ENCODE measurements around the gene ZNF516.

The ZNF516 gene

DNA sequence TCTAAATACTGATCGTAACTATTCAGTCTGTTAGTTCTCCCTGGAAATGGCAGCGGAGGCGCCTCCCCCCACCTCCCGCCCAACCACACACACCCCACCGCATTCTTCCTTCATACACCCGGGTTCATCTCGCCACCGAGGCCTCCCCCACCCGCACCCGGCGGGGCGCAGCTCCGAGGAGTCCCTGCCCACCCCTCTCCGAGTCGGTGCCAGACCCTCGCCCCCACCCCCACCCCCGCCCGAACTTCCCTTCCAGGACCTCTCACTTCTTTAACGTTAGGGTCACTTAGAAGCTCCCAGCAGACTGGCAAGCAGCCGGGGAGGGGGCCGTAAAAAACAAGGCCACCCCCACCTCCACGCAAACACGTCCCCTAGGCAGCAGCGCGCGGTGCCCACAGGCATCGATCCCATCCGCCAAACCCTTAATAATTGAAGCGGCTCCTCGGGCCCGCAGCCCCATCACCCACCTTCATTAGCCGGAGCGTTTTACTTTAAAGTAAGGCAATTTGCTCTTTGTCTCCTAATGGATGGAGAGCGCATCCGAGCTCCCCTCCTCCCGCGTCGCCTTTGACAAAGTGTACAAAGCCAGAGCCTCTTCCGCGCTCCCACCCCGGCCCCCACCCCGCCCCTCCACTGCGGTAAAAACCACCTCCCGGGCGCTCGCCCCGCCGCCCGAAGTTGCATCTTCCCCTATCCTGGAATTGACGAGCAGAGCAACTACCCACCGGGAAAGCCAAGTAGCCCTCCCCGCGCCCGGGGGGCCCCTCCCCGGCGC is 624 bp downstream of the ZNF516 start:
- peak overlapping the region; percentile 53 to 72 for H3K4me3 ChIP-seq (ENCODE audit: low read depth in 1 of 2, low read length in 2 of 2)
- peak overlapping the region; percentile 72 for H3K27ac ChIP-seq (ENCODE audit: low read depth, low read length)
- no peaks in the 10 kb centered on the region for H3K9me3 ChIP-seq (ENCODE audit: low read length)
- no peaks in the 10 kb centered on the region for H3K27me3 ChIP-seq (ENCODE audit: control insufficient read depth in 1 of 2, insufficient read depth in 2 of 2, low read length in 2 of 2)
- H3K36me3 ChIP-seq (ENCODE audit: insufficient read depth, low read length) = no peaks in the 10 kb centered on the region
- H3K4me1 ChIP-seq (ENCODE audit: insufficient read depth, low read length) = peaks cover 16% of the 10 kb centered on the region
- H3K9ac ChIP-seq (ENCODE audit: low read length) = peak overlapping the region; percentile 63

DNA sequence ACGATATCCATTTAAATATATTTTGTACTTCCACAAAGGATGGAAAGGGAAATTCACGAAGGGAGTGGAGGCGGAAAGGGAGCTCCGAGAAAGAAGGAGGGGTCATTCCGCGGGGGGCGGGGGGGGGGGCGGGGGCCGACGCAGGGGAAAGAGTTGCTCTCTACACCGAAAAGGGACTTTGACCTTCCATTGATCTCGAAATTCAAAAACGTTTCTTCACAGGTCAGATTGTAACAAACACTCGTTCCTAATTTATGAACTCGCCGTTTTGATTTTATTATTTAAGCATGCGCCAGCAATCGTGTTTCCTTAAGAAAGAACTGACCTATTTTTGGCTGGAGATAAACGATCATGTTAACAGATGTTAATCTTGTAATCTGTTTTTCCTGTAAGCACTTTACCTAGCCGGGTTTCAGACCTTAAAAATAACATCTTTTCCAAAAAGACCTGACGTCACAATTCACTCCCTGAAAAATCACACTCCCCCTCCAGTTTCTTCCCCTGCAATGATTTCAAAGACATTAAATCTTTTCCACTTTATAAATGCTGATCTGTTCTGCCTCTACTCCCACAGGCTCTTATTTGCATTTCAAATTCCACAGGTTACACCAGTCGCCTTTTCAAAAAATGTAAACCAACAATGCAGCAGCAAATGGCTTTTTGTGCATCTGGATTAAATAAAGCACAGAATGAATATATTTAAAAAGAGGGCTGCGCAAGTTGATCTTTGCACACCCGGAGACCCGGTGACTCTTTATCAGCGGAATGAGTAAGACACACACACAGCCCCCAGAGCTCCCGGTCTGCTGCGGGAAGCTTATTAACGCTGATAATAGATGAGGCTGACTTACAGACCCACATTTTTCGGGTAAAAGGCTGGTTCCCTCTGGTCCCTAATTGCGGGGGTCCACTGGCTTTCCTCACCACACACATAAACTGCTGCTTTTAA is 1.6 kb downstream of the ZNF516 start:
- Histone ChIP-seq H3K9me3 (ENCODE audit: low read length) (no peaks in the 10 kb centered on the region), H3K27me3 (ENCODE audit: control insufficient read depth in 1 of 2, insufficient read depth in 2 of 2, low read length in 2 of 2) (no peaks in the 10 kb centered on the region), H3K4me3 (ENCODE audit: low read depth in 1 of 2, low read length in 2 of 2) (peak overlapping the region; percentile 53 to 72), H3K27ac (ENCODE audit: low read depth, low read length) (peak overlapping the region; percentile 72), H3K9ac (ENCODE audit: low read length) (peak overlapping the region; percentile 63), H3K4me1 (ENCODE audit: insufficient read depth, low read length) (peaks cover 20% of the 10 kb centered on the region), H3K36me3 (ENCODE audit: insufficient read depth, low read length) (no peaks in the 10 kb centered on the region)

DNA sequence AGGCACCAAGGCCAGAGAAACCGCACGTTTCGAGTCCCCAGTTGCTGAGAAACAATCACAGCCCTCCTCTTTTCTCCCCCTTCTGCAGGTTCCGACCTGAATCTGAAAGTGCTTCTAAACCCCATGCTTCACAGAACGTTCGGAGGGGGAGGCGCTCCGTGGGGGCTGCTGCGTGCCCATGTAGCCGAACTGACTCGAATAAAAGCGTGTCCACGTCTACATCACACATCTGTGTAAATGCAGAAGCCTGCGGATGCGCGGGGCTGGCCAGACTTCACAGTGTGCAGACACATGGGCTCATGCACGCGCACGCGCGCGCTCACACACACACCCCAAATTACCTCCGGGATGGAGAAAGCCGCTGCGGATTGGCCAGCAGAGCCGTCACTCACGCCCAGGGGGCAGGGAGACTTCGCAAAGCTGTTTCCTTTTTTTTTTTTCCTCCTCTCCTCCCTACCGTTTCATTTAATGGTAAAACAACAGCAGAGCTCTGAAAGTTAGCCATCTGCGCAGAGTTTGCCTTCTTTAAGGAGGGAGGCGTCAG is 2.3 kb downstream of the ZNF516 start:
- no peaks in the 10 kb centered on the region for H3K36me3 ChIP-seq (ENCODE audit: insufficient read depth, low read length)
- H3K4me1 ChIP-seq (ENCODE audit: insufficient read depth, low read length) = peaks cover 27% of the 10 kb centered on the region
- peak overlapping the region; percentile 53 to 72 for H3K4me3 ChIP-seq (ENCODE audit: low read depth in 1 of 2, low read length in 2 of 2)
- no peaks in the 10 kb centered on the region for H3K27me3 ChIP-seq (ENCODE audit: control insufficient read depth in 1 of 2, insufficient read depth in 2 of 2, low read length in 2 of 2)
- peak overlapping the region; percentile 72 for H3K27ac ChIP-seq (ENCODE audit: low read depth, low read length)
- H3K9me3 ChIP-seq (ENCODE audit: low read length) = no peaks in the 10 kb centered on the region
- peak overlapping the region; percentile 83 for H3K9ac ChIP-seq (ENCODE audit: low read length)

DNA sequence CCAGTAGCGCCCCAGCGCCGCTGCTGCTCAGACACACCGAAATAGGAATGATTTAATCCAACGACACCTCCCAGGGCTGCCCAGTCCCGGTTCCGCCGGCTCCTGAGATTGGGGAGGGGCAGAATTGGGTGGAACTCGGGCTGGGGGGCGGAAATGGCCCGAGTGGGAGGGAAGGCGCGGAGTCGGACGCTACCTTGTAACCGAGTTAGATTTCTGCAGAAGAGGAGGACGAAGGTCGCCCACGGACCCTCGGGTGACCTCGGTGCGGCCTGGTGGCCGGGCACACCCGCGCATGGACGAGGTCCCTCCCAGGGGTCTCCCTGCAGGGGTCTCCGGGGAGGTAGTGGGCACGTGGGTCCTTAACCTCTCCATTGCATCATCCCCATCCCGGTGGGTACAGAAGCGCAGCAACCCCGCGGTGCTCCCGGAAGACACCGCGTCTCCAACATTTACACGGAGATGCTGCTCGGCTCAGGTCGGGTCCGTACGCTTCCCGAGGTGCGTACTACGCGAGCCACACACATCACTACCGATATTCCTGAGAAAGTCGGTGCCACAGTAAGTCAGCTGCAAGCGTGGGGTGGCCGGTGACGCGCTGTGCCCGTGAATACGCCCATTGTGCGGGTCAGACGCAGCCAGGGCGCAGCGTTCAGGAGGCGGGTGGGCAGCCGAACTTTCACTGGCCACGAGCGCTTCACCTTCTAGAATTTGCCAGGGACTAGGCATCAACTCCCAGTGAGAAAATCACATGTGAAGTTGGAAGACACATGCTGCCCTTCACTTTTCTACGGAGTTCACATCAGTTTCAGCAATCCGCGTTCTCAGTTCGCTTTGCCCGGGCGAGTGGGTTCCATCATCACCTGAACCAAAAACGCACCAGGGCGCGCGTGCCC is 3.0 kb downstream of the ZNF516 start:
- H3K27me3 ChIP-seq (ENCODE audit: control insufficient read depth in 1 of 2, insufficient read depth in 2 of 2, low read length in 2 of 2) = no peaks in the 10 kb centered on the region
- peaks cover 30% of the 10 kb centered on the region for H3K4me1 ChIP-seq (ENCODE audit: insufficient read depth, low read length)
- H3K9ac ChIP-seq (ENCODE audit: low read length) = peak overlapping the region; percentile 83
- H3K27ac ChIP-seq (ENCODE audit: low read depth, low read length) = peak overlapping the region; percentile 72
- H3K9me3 ChIP-seq (ENCODE audit: low read length) = no peaks in the 10 kb centered on the region
- H3K4me3 ChIP-seq (ENCODE audit: low read depth in 1 of 2, low read length in 2 of 2) = peak overlapping the region; percentile 53 to 72
- no peaks in the 10 kb centered on the region for H3K36me3 ChIP-seq (ENCODE audit: insufficient read depth, low read length)

DNA sequence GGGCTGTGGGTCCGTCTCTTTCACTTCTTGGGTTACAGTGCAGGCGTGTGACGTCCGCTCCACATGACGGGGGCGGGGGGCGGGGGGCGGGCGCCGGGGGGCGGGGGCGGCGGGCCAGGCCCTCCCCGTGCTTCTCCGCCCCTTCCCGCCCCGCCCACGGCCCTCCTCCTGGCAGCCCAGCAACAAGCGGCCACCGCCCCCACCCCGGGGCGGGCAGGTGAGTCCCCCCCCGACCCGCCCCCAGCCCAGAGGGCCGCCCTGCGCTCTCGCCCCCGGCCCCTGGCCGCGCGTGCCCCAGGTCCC is 3.6 kb downstream of the ZNF516 start:
- H3K4me1 ChIP-seq (ENCODE audit: insufficient read depth, low read length) = peaks cover 30% of the 10 kb centered on the region
- peak overlapping the region; percentile 53 to 72 for H3K4me3 ChIP-seq (ENCODE audit: low read depth in 1 of 2, low read length in 2 of 2)
- no peaks in the 10 kb centered on the region for H3K27me3 ChIP-seq (ENCODE audit: control insufficient read depth in 1 of 2, insufficient read depth in 2 of 2, low read length in 2 of 2)
- no peaks in the 10 kb centered on the region for H3K36me3 ChIP-seq (ENCODE audit: insufficient read depth, low read length)
- H3K9ac ChIP-seq (ENCODE audit: low read length) = no peak overlapping the region
- no peaks in the 10 kb centered on the region for H3K9me3 ChIP-seq (ENCODE audit: low read length)
- peak overlapping the region; percentile 72 for H3K27ac ChIP-seq (ENCODE audit: low read depth, low read length)

DNA sequence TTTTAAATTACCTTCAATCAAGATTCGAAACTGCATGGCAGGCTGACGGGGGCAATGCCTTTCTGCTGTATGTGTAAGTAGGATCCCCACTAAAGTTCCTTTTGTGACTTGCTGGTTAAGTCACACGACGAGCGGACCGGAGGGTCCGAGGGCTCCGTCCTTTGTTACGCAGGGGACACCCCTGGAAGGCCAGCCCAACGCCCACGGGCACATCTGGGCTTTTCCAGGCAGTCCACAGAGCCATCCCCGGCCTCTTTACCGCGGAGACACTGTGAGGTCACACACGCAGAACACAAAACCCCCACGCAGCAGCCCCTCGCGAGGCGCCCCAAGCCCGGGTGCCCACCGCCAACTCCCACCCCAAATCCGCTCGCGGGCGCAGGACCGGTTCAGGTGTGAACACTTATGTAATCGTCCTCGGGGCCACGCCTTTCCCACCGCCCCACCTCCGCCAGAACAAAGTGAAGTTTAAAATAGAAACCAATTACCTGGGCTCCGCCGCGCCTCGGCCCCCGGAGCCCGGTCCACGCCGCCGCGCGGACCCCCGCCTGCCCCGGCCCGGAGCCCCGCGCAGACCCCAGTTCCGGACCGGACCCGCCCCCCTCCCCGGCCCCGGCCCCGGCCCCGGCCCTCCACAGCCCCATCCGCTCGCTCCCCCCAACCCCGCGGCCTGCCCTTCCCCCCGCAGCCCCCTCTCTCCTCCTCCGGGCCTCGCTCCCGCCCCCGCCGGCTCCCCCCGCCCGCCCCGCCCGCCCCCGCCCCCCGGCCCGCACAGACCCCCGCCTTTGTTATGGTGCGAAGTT is 4.2 kb downstream of the ZNF516 start:
- Histone ChIP-seq H3K9ac (ENCODE audit: low read length) (peak overlapping the region; percentile 97), H3K9me3 (ENCODE audit: low read length) (no peaks in the 10 kb centered on the region), H3K4me3 (ENCODE audit: low read depth in 1 of 2, low read length in 2 of 2) (peak overlapping the region; percentile 52 to 87), H3K36me3 (ENCODE audit: insufficient read depth, low read length) (no peaks in the 10 kb centered on the region), H3K4me1 (ENCODE audit: insufficient read depth, low read length) (peaks cover 30% of the 10 kb centered on the region), H3K27me3 (ENCODE audit: control insufficient read depth in 1 of 2, insufficient read depth in 2 of 2, low read length in 2 of 2) (no peaks in the 10 kb centered on the region), H3K27ac (ENCODE audit: low read depth, low read length) (peak overlapping the region; percentile 82)

DNA sequence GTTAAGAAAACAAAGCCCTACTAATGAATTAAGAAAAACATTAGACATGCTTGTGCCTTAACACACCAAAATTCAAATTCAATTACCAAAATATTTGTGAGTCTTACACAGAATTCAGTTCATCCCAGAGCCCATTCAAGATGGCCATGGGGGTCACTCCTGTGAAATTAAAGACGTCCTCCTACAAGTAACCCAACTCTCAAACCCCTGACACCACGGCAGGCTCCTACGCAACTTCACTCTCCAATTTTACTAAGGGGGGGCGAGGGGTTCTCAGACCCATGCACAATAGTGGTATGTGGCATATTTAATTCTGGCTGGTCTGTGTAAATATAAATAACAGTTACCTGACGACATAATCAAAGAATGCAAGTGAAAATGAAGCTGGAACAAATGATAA is 5.0 kb downstream of the ZNF516 start:
- Histone ChIP-seq H3K36me3 (ENCODE audit: insufficient read depth, low read length) (no peaks in the 10 kb centered on the region), H3K4me3 (ENCODE audit: low read depth in 1 of 2, low read length in 2 of 2) (peak overlapping the region in 1 of 2 donors; percentile 87), H3K4me1 (ENCODE audit: insufficient read depth, low read length) (peaks cover 30% of the 10 kb centered on the region), H3K27ac (ENCODE audit: low read depth, low read length) (peak overlapping the region; percentile 82), H3K27me3 (ENCODE audit: control insufficient read depth in 1 of 2, insufficient read depth in 2 of 2, low read length in 2 of 2) (no peaks in the 10 kb centered on the region), H3K9me3 (ENCODE audit: low read length) (no peaks in the 10 kb centered on the region), H3K9ac (ENCODE audit: low read length) (peak overlapping the region; percentile 97)

DNA sequence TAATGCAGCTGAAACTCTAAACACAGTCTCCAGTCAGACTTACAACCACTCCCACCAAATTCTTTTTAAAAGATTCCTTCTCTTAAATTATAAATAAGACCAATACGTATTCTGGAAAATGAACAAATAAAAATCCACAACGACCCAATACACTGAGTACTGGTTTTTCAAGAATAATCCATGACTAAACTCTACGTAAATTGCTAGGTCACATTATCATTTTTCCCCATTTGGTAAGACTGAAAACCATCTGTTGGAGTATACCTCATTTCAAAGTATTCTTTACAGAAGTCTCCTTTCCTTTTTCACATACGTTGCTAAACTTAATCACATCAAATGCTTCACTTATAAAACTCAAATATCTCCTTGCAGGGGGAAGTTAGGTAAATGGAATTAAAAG is 6.0 kb downstream of the ZNF516 start:
- H3K27me3 ChIP-seq (ENCODE audit: control insufficient read depth in 1 of 2, insufficient read depth in 2 of 2, low read length in 2 of 2) = no peaks in the 10 kb centered on the region
- H3K9me3 ChIP-seq (ENCODE audit: low read length) = no peaks in the 10 kb centered on the region
- no peak overlapping the region for H3K4me3 ChIP-seq (ENCODE audit: low read depth in 1 of 2, low read length in 2 of 2)
- H3K9ac ChIP-seq (ENCODE audit: low read length) = no peak overlapping the region
- H3K4me1 ChIP-seq (ENCODE audit: insufficient read depth, low read length) = peaks cover 30% of the 10 kb centered on the region
- H3K27ac ChIP-seq (ENCODE audit: low read depth, low read length) = no peak overlapping the region
- H3K36me3 ChIP-seq (ENCODE audit: insufficient read depth, low read length) = no peaks in the 10 kb centered on the region

DNA sequence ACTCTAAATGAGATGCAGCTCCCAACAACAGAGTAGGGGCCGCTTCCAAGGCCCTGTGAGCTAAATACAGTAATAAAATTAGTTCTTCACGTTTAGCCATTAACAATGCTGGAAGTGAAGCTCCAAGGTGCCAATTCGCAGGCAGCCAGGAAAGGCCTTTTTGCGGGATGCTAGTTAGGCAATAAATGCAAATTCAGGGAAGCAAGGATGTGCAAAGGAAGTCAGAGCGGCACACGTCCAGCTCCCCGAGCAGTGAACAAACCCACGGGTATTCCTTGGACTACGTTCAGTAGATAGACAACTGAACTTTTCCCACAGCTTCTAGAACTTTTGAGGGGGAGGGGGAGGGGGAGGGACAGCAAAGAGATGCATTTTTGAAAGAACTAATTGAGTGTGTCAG is 6.9 kb downstream of the ZNF516 start:
- H3K4me1 ChIP-seq (ENCODE audit: insufficient read depth, low read length) = peaks cover 26% of the 10 kb centered on the region

DNA sequence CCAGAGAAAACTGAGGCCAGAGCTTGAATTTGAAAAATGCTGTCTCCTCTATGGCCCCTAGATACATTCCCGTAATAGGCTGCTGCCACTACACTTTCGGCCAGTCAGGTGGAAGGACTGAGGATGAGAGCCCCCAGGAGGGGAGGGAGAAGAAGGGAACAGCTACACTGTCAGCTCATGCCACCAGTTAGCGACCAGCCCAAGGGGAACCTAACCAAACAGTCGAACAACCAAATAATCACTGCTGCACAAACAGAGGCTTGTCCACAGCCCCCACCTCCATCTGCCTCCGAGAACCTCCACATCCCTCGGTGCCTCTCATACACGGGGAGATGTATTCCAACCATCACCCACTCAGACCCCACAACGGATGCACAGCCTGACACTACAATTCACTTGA is 7.3 kb downstream of the ZNF516 start:
- Histone ChIP-seq H3K9ac (ENCODE audit: low read length) (no peak overlapping the region), H3K4me3 (ENCODE audit: low read depth in 1 of 2, low read length in 2 of 2) (peak overlapping the region in 1 of 2 donors; percentile 9), H3K27me3 (ENCODE audit: control insufficient read depth in 1 of 2, insufficient read depth in 2 of 2, low read length in 2 of 2) (no peaks in the 10 kb centered on the region), H3K36me3 (ENCODE audit: insufficient read depth, low read length) (no peaks in the 10 kb centered on the region), H3K27ac (ENCODE audit: low read depth, low read length) (no peak overlapping the region), H3K4me1 (ENCODE audit: insufficient read depth, low read length) (peaks cover 26% of the 10 kb centered on the region), H3K9me3 (ENCODE audit: low read length) (no peaks in the 10 kb centered on the region)

More for the DNA sequence above, 6.9 kb downstream of the ZNF516 start:
- Histone ChIP-seq H3K9ac (ENCODE audit: low read length) (no peak overlapping the region), H3K27me3 (ENCODE audit: control insufficient read depth in 1 of 2, insufficient read depth in 2 of 2, low read length in 2 of 2) (no peaks in the 10 kb centered on the region), H3K4me3 (ENCODE audit: low read depth in 1 of 2, low read length in 2 of 2) (peak overlapping the region in 1 of 2 donors; percentile 9), H3K36me3 (ENCODE audit: insufficient read depth, low read length) (no peaks in the 10 kb centered on the region), H3K9me3 (ENCODE audit: low read length) (no peaks in the 10 kb centered on the region), H3K27ac (ENCODE audit: low read depth, low read length) (no peak overlapping the region)
